Neural progenitor cell (in vitro differentiated cells): Measurements from ENCODE around the gene MED9. TPM values are rescaled to one million over a fixed set of nuclear protein-coding genes. Genes with fewer than 3 reads are reported as not detected.

ENCODE experiments used
- DNase-seq: peaks from one replicate; pipeline ENCODE4 v3.0.0-alpha.2; 2016; ENCODE audit warnings: low spot score
- H2AFZ ChIP-seq: fragments of 200-600 bp; sonication (generic); replicated peaks from 2 replicates; pipeline ENCODE4 v1.6.1; 2016; ENCODE audit warnings: antibody characterized with exemption
- H3F3A ChIP-seq: fragments of 200-600 bp; sonication (generic); 2 replicates; pipeline ENCODE4 v1.6.1; 2016; ENCODE audit warnings: antibody characterized with exemption, low read depth
- H3K27ac ChIP-seq: fragments of 200-600 bp; sonication (generic); 2 replicates; pipeline ENCODE4 v1.5.1; 2016; ENCODE audit warnings: mild to moderate bottlenecking
- H3K27me3 ChIP-seq: fragments of 200-600 bp; sonication (generic); 2 replicates; pipeline ENCODE4 v1.6.1; 2016; ENCODE audit warnings: mild to moderate bottlenecking, moderate library complexity
- H3K36me3 ChIP-seq: fragments of 200-600 bp; sonication (generic); 2 replicates; pipeline ENCODE4 v1.5.1; 2016
- H3K4me1 ChIP-seq: fragments of 200-600 bp; sonication (generic); 2 replicates; pipeline ENCODE4 v1.6.1; 2016; ENCODE audit warnings: mixed run types
- H3K4me2 ChIP-seq: fragments of 200-600 bp; sonication (generic); 2 replicates; pipeline ENCODE4 v1.6.1; 2016
- H3K4me3 ChIP-seq: fragments of 200-600 bp; sonication (generic); 2 replicates; pipeline ENCODE4 v1.5.1; 2016
- H3K79me2 ChIP-seq: fragments of 200-600 bp; sonication (generic); 2 replicates; pipeline ENCODE4 v1.6.1; 2016; ENCODE audit warnings: low read depth
- H3K9ac ChIP-seq: fragments of 200-600 bp; sonication (generic); 2 replicates; pipeline ENCODE4 v1.6.1; 2016
- H3K9me3 ChIP-seq: fragments of 200-600 bp; sonication (generic); 2 replicates; pipeline ENCODE4 v1.5.1; 2016; ENCODE audit warnings: low read depth
- H4K20me1 ChIP-seq: fragments of 200-600 bp; sonication (generic); 2 replicates; pipeline ENCODE4 v1.6.1; 2016; ENCODE audit warnings: low read depth
- H3K27ac Mint-ChIP-seq: 3 replicates; pipeline ENCODE4 v1.8.0; 2021; ENCODE audit warnings: mixed read lengths
- H3K27me3 Mint-ChIP-seq: 2 replicates; pipeline ENCODE4 v1.8.0; 2022; ENCODE audit warnings: low read depth, mild to moderate bottlenecking, inconsistent platforms, moderate library complexity, mixed read lengths; ENCODE audit not compliant: insufficient read depth
- H3K36me3 Mint-ChIP-seq: 3 replicates; pipeline ENCODE4 v1.8.0; 2021; ENCODE audit warnings: mixed read lengths
- H3K4me1 Mint-ChIP-seq: 3 replicates; pipeline ENCODE4 v1.8.0; 2021; ENCODE audit warnings: mixed read lengths
- H3K4me3 Mint-ChIP-seq: 3 replicates; pipeline ENCODE4 v1.8.0; 2021; ENCODE audit warnings: mild to moderate bottlenecking, moderate library complexity, mixed read lengths
- H3K9me3 Mint-ChIP-seq: 3 replicates; pipeline ENCODE4 v1.8.0; 2020; ENCODE audit warnings: mixed read lengths
- CTCF ChIP-seq: fragments of 200-600 bp; sonication (generic); IDR thresholded peaks from 2 replicates; pipeline ENCODE4 v1.5.1; 2017; ENCODE audit warnings: antibody characterized with exemption, mild to moderate bottlenecking
- EZH2 ChIP-seq: fragments of 200-600 bp; sonication (generic); IDR thresholded peaks from 2 replicates; pipeline ENCODE4 v1.6.1; 2017; ENCODE audit warnings: antibody characterized with exemption, mild to moderate bottlenecking, moderate library complexity
- EZH2phosphoT487 ChIP-seq: fragments of 200-600 bp; sonication (generic); IDR thresholded peaks from 2 replicates; pipeline ENCODE4 v1.6.1; 2017; ENCODE audit warnings: antibody characterized with exemption
- total RNA-seq: library from RNA; depleted of rRNA; stranded (reverse); fragments of >200 nt; gene quantifications from 2 replicates; pipeline ENCODE4 v1.2.3, GENCODE V29; 2015; ENCODE audit warnings: low replicate concordance

MED9 gene
- total RNA-seq, 1 donor from 2014 or later = 15.7 TPM

GRCh38 chr17:17468217-17469010 lies 8.4 kb upstream of the MED9 start:
- Histone ChIP-seq H3K4me1 (peaks cover 31% of the 10 kb centered on the region), H3K9me3 (no peaks in the 10 kb centered on the region), H3K27ac (no peak overlapping the region), H3F3A (peaks cover 12% of the 10 kb centered on the region), H4K20me1 (no peaks in the 10 kb centered on the region), H3K36me3 (no peaks in the 10 kb centered on the region), H3K9ac (no peak overlapping the region), H2AFZ (no peak overlapping the region), H3K4me2 (no peak overlapping the region), H3K79me2 (no peaks in the 10 kb centered on the region), H3K27me3 (peaks cover 21% of the 10 kb centered on the region), H3K4me3 (no peak overlapping the region)
- H3K9me3 Mint-ChIP-seq = no peaks in the 10 kb centered on the region
- TF ChIP-seq EZH2phosphoT487 (no peak), CTCF (no peak), EZH2 (no peak)
- peaks cover 24% of the 10 kb centered on the region for H3K4me1 Mint-ChIP-seq
- H3K4me3 Mint-ChIP-seq = no peak overlapping the region
- DNase-seq = no peak
- H3K36me3 Mint-ChIP-seq = no peaks in the 10 kb centered on the region
- peaks cover 16% of the 10 kb centered on the region for H3K27me3 Mint-ChIP-seq
- H3K27ac Mint-ChIP-seq = no peak overlapping the region

- peaks cover 10% of the 10 kb centered on the region for H3K27me3 Mint-ChIP-seq
- no peak for DNase-seq
- Histone ChIP-seq H3K79me2 (no peaks in the 10 kb centered on the region), H3K4me3 (no peak overlapping the region), H3F3A (peaks cover 12% of the 10 kb centered on the region), H2AFZ (no peak overlapping the region), H3K36me3 (no peaks in the 10 kb centered on the region), H3K9ac (no peak overlapping the region), H3K27ac (no peak overlapping the region), H3K4me2 (no peak overlapping the region), H3K4me1 (peaks cover 31% of the 10 kb centered on the region), H3K27me3 (peaks cover 15% of the 10 kb centered on the region), H3K9me3 (no peaks in the 10 kb centered on the region), H4K20me1 (no peaks in the 10 kb centered on the region)
- H3K4me3 Mint-ChIP-seq = no peak overlapping the region
- H3K4me1 Mint-ChIP-seq = peaks cover 24% of the 10 kb centered on the region
- no peak overlapping the region for H3K27ac Mint-ChIP-seq
- no peaks in the 10 kb centered on the region for H3K36me3 Mint-ChIP-seq
- no peak for TF ChIP-seq CTCF
- no peak for TF ChIP-seq EZH2
- no peak for TF ChIP-seq EZH2phosphoT487
- no peaks in the 10 kb centered on the region for H3K9me3 Mint-ChIP-seq
These were observed 7.4 kb upstream of the MED9 start for GRCh38 chr17:17469358-17469757.

- Histone ChIP-seq H3K9ac (no peak overlapping the region), H2AFZ (no peak overlapping the region), H3K36me3 (no peaks in the 10 kb centered on the region), H3K4me2 (no peak overlapping the region), H3K27ac (no peak overlapping the region), H3K27me3 (peaks cover 9% of the 10 kb centered on the region), H3K4me3 (no peak overlapping the region), H4K20me1 (no peaks in the 10 kb centered on the region), H3K9me3 (no peaks in the 10 kb centered on the region), H3K4me1 (peaks cover 31% of the 10 kb centered on the region), H3K79me2 (no peaks in the 10 kb centered on the region), H3F3A (peaks cover 12% of the 10 kb centered on the region)
- Mint-ChIP-seq H3K9me3 (no peaks in the 10 kb centered on the region), H3K4me3 (no peak overlapping the region), H3K27ac (no peak overlapping the region), H3K4me1 (peaks cover 24% of the 10 kb centered on the region), H3K27me3 (peaks cover 8% of the 10 kb centered on the region), H3K36me3 (no peaks in the 10 kb centered on the region)
- TF ChIP-seq EZH2 (no peak), CTCF (no peak), EZH2phosphoT487 (no peak)
- no peak for DNase-seq
These were observed 6.8 kb upstream of the MED9 start for GRCh38 chr17:17469996-17470395.
